Fibroblast of gingiva (primary cell): ENCODE data around the gene SETDB2.

Source experiments
- DNase-seq: peaks from one replicate; pipeline ENCODE4 v3.0.0-alpha.2; 2011; ENCODE audit warnings: low read depth

Gene SETDB2

DNA sequence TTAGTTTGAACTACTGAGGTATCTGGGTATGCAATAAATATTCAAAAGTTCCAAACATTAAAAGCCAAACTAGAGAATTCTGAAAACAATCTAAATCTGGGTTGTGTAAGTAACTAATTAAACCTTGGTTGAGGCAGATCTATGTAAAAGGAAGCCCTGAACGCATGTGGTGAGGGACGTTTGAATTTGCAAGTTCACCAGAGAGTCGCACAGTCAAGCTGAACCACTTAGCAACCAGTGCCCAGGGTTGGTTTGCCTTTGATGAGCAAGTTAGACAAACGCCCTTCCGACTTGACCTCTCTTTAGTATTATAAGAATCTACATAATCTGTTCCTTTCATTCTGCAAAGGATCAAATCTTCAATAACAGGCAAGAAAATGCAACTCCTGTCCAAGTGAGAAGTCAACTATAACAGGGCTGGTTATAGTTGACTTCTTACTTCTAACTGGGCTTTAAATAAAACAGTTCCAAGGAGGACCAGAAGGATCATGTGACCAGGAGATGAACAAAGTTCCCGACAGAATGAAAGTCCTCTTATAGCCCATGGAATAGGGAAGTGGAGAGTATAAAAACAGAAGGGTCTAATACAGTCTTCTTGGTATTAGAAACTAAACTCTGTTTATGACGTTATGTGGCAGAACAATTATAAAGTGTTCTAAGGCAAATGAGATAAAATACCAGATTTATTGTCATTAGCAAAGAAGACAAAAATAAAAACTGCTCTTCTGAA lies 92.2 kb downstream of the SETDB2 start:
- no peak for DNase-seq

GRCh38 chr13:49538404-49538803 lies 94.3 kb downstream of the SETDB2 start:
- DNase-seq: no peak

- no peak for DNase-seq
Observed at GRCh38 chr13:49539313-49539712, 95.2 kb downstream of the SETDB2 start.

GRCh38 chr13:49539746-49540145 lies 95.7 kb downstream of the SETDB2 start:
- no peak for DNase-seq

- peak; percentile 41 for DNase-seq
Observed at GRCh38 chr13:49540552-49540951, 96.5 kb downstream of the SETDB2 start.

DNA sequence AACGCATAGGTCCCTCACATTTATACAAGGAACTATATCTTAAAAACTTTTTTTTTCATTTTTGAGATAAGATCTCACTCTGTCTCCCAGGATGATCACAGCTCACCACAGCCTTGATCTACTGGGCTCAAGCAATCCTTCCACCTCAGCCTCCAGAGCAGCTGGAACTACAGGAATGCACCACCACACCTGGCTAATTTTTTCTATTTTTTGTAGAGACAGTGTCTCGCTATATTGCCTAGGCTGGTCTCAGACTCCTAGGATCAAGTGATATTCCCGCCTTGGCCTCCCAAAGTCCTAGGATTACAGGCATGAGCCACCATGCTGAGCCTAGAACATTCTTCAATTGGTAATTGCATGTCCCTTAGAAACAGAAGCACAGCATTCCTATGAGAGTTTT lies 99.6 kb downstream of the SETDB2 start:
- no peak for DNase-seq
